HCT116 (cell line): ENCODE results near the gene TOX3. TPM values are rescaled to one million over a fixed set of nuclear protein-coding genes. Genes with fewer than 3 reads are reported as not detected.

Source experiments
- ATAC-seq: fragments of 200-7000 bp; cut with Tn5 transposase; 2 replicates; pipeline ENCODE4 v1.9.1; 2020; ENCODE audit warnings: mild to moderate bottlenecking, moderate library complexity
- BruUV-seq: library from RNA; stranded (reverse); fragments of 400-500 nt; replicated peaks from 2 replicates; lab custom pipeline; 2021; lab: Mats Ljungman, UMichigan
- CTCF ChIA-PET: fragments of 300-600 bp; sonication (Branson Sonifier 250); formaldehyde crosslinking; loops from one replicate; lab custom pipeline; 2021; ENCODE audit warnings: antibody characterized with exemption; lab: Charles Lee
- POLR2A ChIA-PET: fragments of 300-600, 350-600 bp; sonication (Branson Sonifier 250); formaldehyde crosslinking; loops from one replicate; lab custom pipeline; 2021; ENCODE audit warnings: antibody characterized with exemption; lab: Charles Lee
- RAD21 ChIA-PET, 2 experiments: fragments of 300-600 bp; sonication (Branson Sonifier 250); formaldehyde crosslinking; loops; one replicate each; lab custom pipeline; 2023; ENCODE audit warnings: low total read pairs in 2 of 2; ENCODE audit not compliant: uncharacterized antibody in 2 of 2, unreplicated experiment in 2 of 2, low non-redundant PET in 1 of 2; lab: Charles Lee
- DNase-seq: peaks from one replicate; pipeline ENCODE4 v3.0.0-alpha.2; 2010; ENCODE audit warnings: low read depth, low spot score
- H2AFZ ChIP-seq: fragments of 200-600 bp; shearing (Covaris generic), sonication (generic); 2 replicates; pipeline ENCODE4 v1.6.1; 2017; ENCODE audit warnings: low read depth, mixed run types, mixed read lengths, antibody characterized with exemption, low read length; ENCODE audit not compliant: poor library complexity, severe bottlenecking
- H3K27ac ChIP-seq: 2 replicates; pipeline ENCODE4 v1.5.1; 2012; ENCODE audit warnings: low read depth, low read length
- H3K27me3 ChIP-seq: fragments of 200-600 bp; sonication (generic); 2 replicates; pipeline ENCODE4 v1.6.1; 2016; ENCODE audit warnings: mixed run types, low read length, mixed read lengths; ENCODE audit not compliant: insufficient read depth
- H3K36me3 ChIP-seq, 2 experiments: fragments of 200-500 bp in 1 of 2; fragments of 200-600 bp in 1 of 2; sonication (Bioruptor generic) in 1 of 2; sonication (generic) in 1 of 2; 2 replicates each; pipeline versions ENCODE4 v1.5.1 to v1.6.1; 2014 to 2016; ENCODE audit warnings: low read length in 2 of 2, inconsistent platforms in 1 of 2, mixed read lengths in 1 of 2, mixed run types in 1 of 2; ENCODE audit not compliant: insufficient read depth in 2 of 2, control insufficient read depth in 1 of 2
- H3K4me1 ChIP-seq, 2 experiments: fragments of 200-600 bp in 1 of 2; sonication (generic) in 1 of 2; 2 replicates each; pipeline versions ENCODE4 v1.5.1 to v1.6.1; 2012 to 2017; ENCODE audit warnings: low read length in 2 of 2, inconsistent platforms in 1 of 2, mild to moderate bottlenecking in 1 of 2, mixed read lengths in 1 of 2, mixed run types in 1 of 2, moderate library complexity in 1 of 2; ENCODE audit not compliant: insufficient read depth in 2 of 2, control insufficient read depth in 1 of 2
- H3K4me2 ChIP-seq: fragments of 200-600 bp; sonication (generic); 2 replicates; pipeline ENCODE4 v1.6.1; 2017; ENCODE audit warnings: mixed run types, low read length, mixed read lengths
- H3K4me3 ChIP-seq, 2 experiments: fragments of 200-600 bp in 1 of 2; sonication (generic) in 1 of 2; replicated peaks in 1 of 2; 2 replicates each; pipeline ENCODE4 v1.5.1; 2011 to 2016; ENCODE audit warnings: low read length in 2 of 2, control low read depth in 1 of 2, low read depth in 1 of 2, mild to moderate bottlenecking in 1 of 2, mixed read lengths in 1 of 2, mixed run types in 1 of 2
- H3K79me2 ChIP-seq: fragments of 200-600 bp; sonication (generic); 2 replicates; pipeline ENCODE4 v1.6.1; 2017; ENCODE audit warnings: mild to moderate bottlenecking, mixed run types, low read length, moderate library complexity, mixed read lengths; ENCODE audit not compliant: insufficient read depth
- H3K9ac ChIP-seq: fragments of 200-600 bp; sonication (generic); 2 replicates; pipeline ENCODE4 v1.6.1; 2016; ENCODE audit warnings: low read length, mixed read lengths
- H3K9me2 ChIP-seq: fragments of 200-600 bp; sonication (generic), shearing (Covaris generic); 2 replicates; pipeline ENCODE4 v1.6.1; 2017; ENCODE audit warnings: mixed run types, mild to moderate bottlenecking, moderate library complexity; ENCODE audit not compliant: insufficient read depth
- H3K9me3 ChIP-seq, 2 experiments: fragments of 200-500 bp in 1 of 2; fragments of 200-600 bp in 1 of 2; sonication (Bioruptor generic) in 1 of 2; sonication (generic) in 1 of 2; 2 replicates each; pipeline ENCODE4 v1.6.1; 2014 to 2017; ENCODE audit warnings: low read length in 2 of 2, mixed read lengths in 2 of 2, inconsistent platforms in 1 of 2, low read depth in 1 of 2, mild to moderate bottlenecking in 1 of 2, mixed run types in 1 of 2, moderate library complexity in 1 of 2; ENCODE audit not compliant: control insufficient read depth in 1 of 2, insufficient read depth in 1 of 2
- H4K20me1 ChIP-seq: fragments of 200-600 bp; sonication (generic), shearing (Covaris generic); 2 replicates; pipeline ENCODE4 v1.6.1; 2017; ENCODE audit warnings: mixed run types, mild to moderate bottlenecking, moderate library complexity; ENCODE audit not compliant: insufficient read depth
- intact Hi-C: fragments of 100-400 bp; cut with micrococcal nuclease; formaldehyde crosslinking; loops from 2 replicates; pipeline ENCODE4 v1.10.0; 2022
- total RNA-seq: library from RNA; stranded (reverse); gene quantifications from one replicate; pipeline ENCODE4 v1.2.1, GENCODE V29; 2021; ENCODE audit not compliant: unreplicated experiment
- TF ChIP-seq, protein P1 (sequence below): IDR thresholded peaks from 2 replicates; pipeline ENCODE4 v1.6.1; 2011; ENCODE audit warnings: mild to moderate bottlenecking, low read length, moderate library complexity; ENCODE audit not compliant: insufficient replicate concordance; ENCODE audit errors: extremely low read depth

The TOX3 gene
- total RNA-seq, 1 experiment from 2014 or later, result not detected

DNA sequence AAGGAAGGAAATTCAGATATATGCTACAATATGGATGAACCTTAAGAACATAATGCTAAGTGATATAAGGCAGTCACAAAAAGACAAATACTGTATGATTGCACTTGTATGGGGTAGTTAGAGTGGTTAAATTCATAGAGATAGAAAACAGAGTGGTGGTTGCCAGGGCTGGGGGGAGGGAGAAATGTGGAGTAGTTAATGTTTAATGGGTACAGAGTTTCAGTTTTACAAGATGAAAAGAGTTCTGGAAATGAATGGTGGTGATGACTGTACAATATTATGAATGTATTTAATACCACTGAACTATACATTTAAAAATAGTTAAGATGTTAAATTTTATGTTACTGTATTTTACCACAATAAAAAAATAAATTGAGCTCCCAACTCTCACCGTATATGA lies 157.9 kb downstream of the TOX3 start:
- POLR2A ChIA-PET, result no interaction called here
- Histone ChIP-seq H3K9me3 (peaks cover 0 to 30% of the 10 kb centered on the region in 2 experiments; a peak in 2 of 4 replicates), H2AFZ (no peak overlapping the region), H3K4me1 (no peaks in the 10 kb centered on the region), H3K27ac (no peak overlapping the region), H4K20me1 (no peaks in the 10 kb centered on the region), H3K9ac (no peak overlapping the region), H3K27me3 (no peaks in the 10 kb centered on the region), H3K4me3 (no peak overlapping the region), H3K36me3 (no peaks in the 10 kb centered on the region), H3K79me2 (no peaks in the 10 kb centered on the region), H3K9me2 (no peaks in the 10 kb centered on the region), H3K4me2 (no peak overlapping the region)
- ATAC-seq (no peak), DNase-seq (no peak)
- intact Hi-C loops, result no loop called here
- TF ChIP-seq, protein P1, sequence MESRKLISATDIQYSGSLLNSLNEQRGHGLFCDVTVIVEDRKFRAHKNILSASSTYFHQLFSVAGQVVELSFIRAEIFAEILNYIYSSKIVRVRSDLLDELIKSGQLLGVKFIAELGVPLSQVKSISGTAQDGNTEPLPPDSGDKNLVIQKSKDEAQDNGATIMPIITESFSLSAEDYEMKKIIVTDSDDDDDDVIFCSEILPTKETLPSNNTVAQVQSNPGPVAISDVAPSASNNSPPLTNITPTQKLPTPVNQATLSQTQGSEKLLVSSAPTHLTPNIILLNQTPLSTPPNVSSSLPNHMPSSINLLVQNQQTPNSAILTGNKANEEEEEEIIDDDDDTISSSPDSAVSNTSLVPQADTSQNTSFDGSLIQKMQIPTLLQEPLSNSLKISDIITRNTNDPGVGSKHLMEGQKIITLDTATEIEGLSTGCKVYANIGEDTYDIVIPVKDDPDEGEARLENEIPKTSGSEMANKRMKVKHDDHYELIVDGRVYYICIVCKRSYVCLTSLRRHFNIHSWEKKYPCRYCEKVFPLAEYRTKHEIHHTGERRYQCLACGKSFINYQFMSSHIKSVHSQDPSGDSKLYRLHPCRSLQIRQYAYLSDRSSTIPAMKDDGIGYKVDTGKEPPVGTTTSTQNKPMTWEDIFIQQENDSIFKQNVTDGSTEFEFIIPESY, result no peak
- RAD21 ChIA-PET, result no interaction called here
- BruUV-seq, result no TSS peak
- CTCF ChIA-PET, result no interaction called here
